H1 (cell line): Measurements from ENCODE around the gene QSER1. TPM values are rescaled to one million over a fixed set of nuclear protein-coding genes. Genes with fewer than 3 reads are reported as not detected.

ENCODE experiments used
- CTCF ChIA-PET: fragments of 300-600 bp; sonication (Branson Sonifier 250); formaldehyde crosslinking; loops from one replicate; lab custom pipeline; 2021; ENCODE audit not compliant: partially characterized antibody; lab: Charles Lee
- POLR2A ChIA-PET: fragments of 300-600 bp; sonication (Branson Sonifier 250); formaldehyde crosslinking; loops from one replicate; lab custom pipeline; 2021; ENCODE audit warnings: inconsistent platforms; ENCODE audit not compliant: partially characterized antibody; lab: Charles Lee
- DNase-seq, 2 experiments: peaks; one replicate each; pipeline versions ENCODE4 v3.0.0 to v3.0.0-alpha.2; 2010 to 2022; ENCODE audit warnings: low spot score in 2 of 2, low read depth in 1 of 2, mixed read lengths in 1 of 2
- FAIRE-seq: peaks from 2 replicates; lab custom pipeline; 2011; peaks lifted over from hg19 to GRCh38; lab: Jason Lieb, UNC
- H2AFZ ChIP-seq: 2 replicates; pipeline ENCODE4 v1.8.1; 2012; ENCODE audit warnings: low read length, inconsistent platforms
- H2AK5ac ChIP-seq: 2 replicates; pipeline ENCODE4 v1.6.1; 2013; ENCODE audit warnings: low read depth, low read length
- H2BK120ac ChIP-seq: replicated peaks from 2 replicates; pipeline ENCODE3; 2013; ENCODE audit warnings: low read depth, low read length, inconsistent platforms
- H2BK12ac ChIP-seq: 2 replicates; pipeline ENCODE4 v1.6.1; 2013; ENCODE audit warnings: low read depth, low read length
- H2BK15ac ChIP-seq: 2 replicates; pipeline ENCODE4 v1.6.1; 2013; ENCODE audit warnings: low read length
- H2BK20ac ChIP-seq: 2 replicates; pipeline ENCODE4 v1.6.1; 2013; ENCODE audit warnings: low read length
- H2BK5ac ChIP-seq: 2 replicates; pipeline ENCODE4 v1.6.1; 2013; ENCODE audit warnings: low read depth, low read length
- H3K14ac ChIP-seq: 2 replicates; pipeline ENCODE4 v1.6.1; 2013; ENCODE audit warnings: inconsistent platforms; ENCODE audit not compliant: insufficient read length
- H3K18ac ChIP-seq: 2 replicates; pipeline ENCODE4 v1.6.1; 2013; ENCODE audit warnings: low read length; ENCODE audit errors: extremely low read depth
- H3K23ac ChIP-seq: 2 replicates; pipeline ENCODE4 v1.6.1; 2013; ENCODE audit warnings: inconsistent platforms; ENCODE audit not compliant: insufficient read length
- H3K23me2 ChIP-seq: 2 replicates; pipeline ENCODE4 v1.6.1; 2013; ENCODE audit warnings: low read depth, low read length
- H3K27ac ChIP-seq: 2 replicates; pipeline ENCODE4 v1.6.1; 2011; ENCODE audit warnings: low read depth, low read length, inconsistent platforms
- H3K27me3 ChIP-seq, 4 experiments: replicated peaks in 1 of 4; 1 replicate in 1 of 4; 2 replicates in 3 of 4; pipeline versions ENCODE4 v1.6.1 to v1.8.1; 2011 to 2013; ENCODE audit warnings: low read length in 3 of 4, mild to moderate bottlenecking in 3 of 4, inconsistent platforms in 2 of 4, mixed read lengths in 2 of 4, moderate library complexity in 1 of 4; ENCODE audit not compliant: control insufficient read depth in 3 of 4, insufficient read depth in 3 of 4; ENCODE audit errors: extremely low read depth in 1 of 4
- H3K36me3 ChIP-seq, 4 experiments: 2 replicates each; pipeline versions ENCODE4 v1.6.1 to v1.8.1; 2011 to 2013; ENCODE audit warnings: mild to moderate bottlenecking in 4 of 4, low read length in 3 of 4, moderate library complexity in 2 of 4, control low read depth in 1 of 4, inconsistent platforms in 1 of 4; ENCODE audit not compliant: insufficient read depth in 4 of 4, control insufficient read depth in 2 of 4
- H3K4ac ChIP-seq: replicated peaks from 2 replicates; pipeline ENCODE3; 2013; ENCODE audit warnings: low read length, low read depth, mixed read lengths, inconsistent platforms; ENCODE audit not compliant: insufficient read length
- H3K4me1 ChIP-seq, 4 experiments: replicated peaks in 1 of 4; 1 replicate in 1 of 4; 2 replicates in 3 of 4; pipeline versions ENCODE4 v1.6.1 to v1.8.1; 2011 to 2013; ENCODE audit warnings: low read length in 3 of 4, inconsistent platforms in 2 of 4, mixed read lengths in 1 of 4; ENCODE audit not compliant: insufficient read depth in 4 of 4, control insufficient read depth in 3 of 4
- H3K4me2 ChIP-seq, 2 experiments: 2 replicates each; pipeline versions ENCODE4 v1.6.1 to v1.8.1; 2011 to 2013; ENCODE audit warnings: low read depth in 2 of 2, low read length in 2 of 2, control low read depth in 1 of 2, inconsistent platforms in 1 of 2, mild to moderate bottlenecking in 1 of 2; ENCODE audit not compliant: insufficient read depth in 1 of 2
- H3K4me3 ChIP-seq, 4 experiments: fragments of 200-600, 300-600 bp in 1 of 4; sonication (generic), shearing (Covaris generic), sonication (Bioruptor Twin) in 1 of 4; 2 replicates each; pipeline versions ENCODE4 v1.5.1 to v1.8.1; 2011 to 2016; ENCODE audit warnings: low read length in 4 of 4, low read depth in 3 of 4, control low read depth in 2 of 4, inconsistent platforms in 2 of 4, mild to moderate bottlenecking in 2 of 4, mixed read lengths in 1 of 4, moderate library complexity in 1 of 4; ENCODE audit not compliant: insufficient read depth in 2 of 4; ENCODE audit errors: extremely low read depth in 1 of 4
- H3K56ac ChIP-seq: replicated peaks from 2 replicates; pipeline ENCODE3; 2013; ENCODE audit warnings: low read depth, mild to moderate bottlenecking, mixed read lengths, low read length, inconsistent platforms; ENCODE audit not compliant: insufficient read length
- H3K79me1 ChIP-seq: 2 replicates; pipeline ENCODE4 v1.6.1; 2013; ENCODE audit warnings: low read depth, low read length, control low read depth
- H3K79me2 ChIP-seq, 2 experiments: 2 replicates each; pipeline versions ENCODE4 v1.6.1 to v1.8.1; 2012 to 2013; ENCODE audit warnings: low read length in 2 of 2, mild to moderate bottlenecking in 2 of 2, inconsistent platforms in 1 of 2; ENCODE audit not compliant: insufficient read depth in 2 of 2, control insufficient read depth in 1 of 2
- H3K9ac ChIP-seq, 4 experiments: replicated peaks in 1 of 4; 1 replicate in 1 of 4; 2 replicates in 3 of 4; pipeline versions ENCODE4 v1.6.1 to v1.8.1; 2011 to 2013; ENCODE audit warnings: low read depth in 3 of 4, low read length in 3 of 4, control low read depth in 2 of 4, mild to moderate bottlenecking in 2 of 4, moderate library complexity in 2 of 4, inconsistent platforms in 1 of 4; ENCODE audit errors: extremely low read depth in 1 of 4
- H3K9me3 ChIP-seq, 2 experiments: 2 replicates each; pipeline versions ENCODE4 v1.6.1 to v1.8.1; 2012 to 2013; ENCODE audit warnings: mild to moderate bottlenecking in 2 of 2, moderate library complexity in 2 of 2, control low read depth in 1 of 2, inconsistent platforms in 1 of 2, low read depth in 1 of 2, low read length in 1 of 2, mixed read lengths in 1 of 2; ENCODE audit not compliant: insufficient read depth in 2 of 2
- H4K20me1 ChIP-seq, 2 experiments: replicated peaks in 1 of 2; 2 replicates each; pipeline versions ENCODE3 to v1.8.1; 2011 to 2013; ENCODE audit warnings: inconsistent platforms in 2 of 2, low read length in 2 of 2, mild to moderate bottlenecking in 1 of 2; ENCODE audit not compliant: insufficient read depth in 2 of 2, control insufficient read depth in 1 of 2
- H4K5ac ChIP-seq: 2 replicates; pipeline ENCODE4 v1.6.1; 2013; ENCODE audit warnings: low read length, low read depth, mixed read lengths, inconsistent platforms; ENCODE audit not compliant: insufficient read length
- H4K8ac ChIP-seq: 2 replicates; pipeline ENCODE4 v1.8.0; 2013; ENCODE audit warnings: mild to moderate bottlenecking, moderate library complexity, low read length, inconsistent platforms; ENCODE audit not compliant: insufficient read depth; ENCODE audit errors: extremely low read depth
- H4K91ac ChIP-seq: replicated peaks from 2 replicates; pipeline ENCODE3; 2013; ENCODE audit warnings: low read length, mixed read lengths, inconsistent platforms; ENCODE audit not compliant: insufficient read length
- ASH2L ChIP-seq: fragments of 200-600, 300-600 bp; sonication (generic); IDR thresholded peaks from one replicate; pipeline ENCODE4 v1.7.1; 2017; ENCODE audit warnings: low read length
- CBX8 ChIP-seq: fragments of 300-800, 300-1000 bp; sonication (generic); IDR thresholded peaks from 2 replicates; pipeline ENCODE4 v1.7.1; 2016; ENCODE audit warnings: low read depth, low read length, borderline replicate concordance
- CHD2 ChIP-seq: IDR thresholded peaks from 2 replicates; pipeline ENCODE4 v1.6.1; 2012; ENCODE audit warnings: low read length, improper control_type of control experiment
- EZH2 ChIP-seq: fragments of 200-600 bp; sonication (generic); IDR thresholded peaks from 2 replicates; pipeline ENCODE4 v1.7.1; 2012; ENCODE audit warnings: low read depth, mild to moderate bottlenecking, moderate library complexity, low read length, inconsistent platforms; ENCODE audit not compliant: severe bottlenecking
- JUN ChIP-seq: IDR thresholded peaks from 2 replicates; pipeline ENCODE4 v1.6.1; 2011; ENCODE audit warnings: low read depth, mild to moderate bottlenecking, improper control_type of control experiment, low read length
- MAFK ChIP-seq: IDR thresholded peaks from 2 replicates; pipeline ENCODE4 v1.6.1; 2012; ENCODE audit warnings: low read depth, mild to moderate bottlenecking, improper control_type of control experiment, low read length
- NRF1 ChIP-seq: IDR thresholded peaks from 2 replicates; pipeline ENCODE4 v1.6.1; 2011; ENCODE audit warnings: mild to moderate bottlenecking, low read depth, low read length, improper control_type of control experiment
- RNF2 ChIP-seq: fragments of 200-900, 300-1000 bp; sonication (generic); IDR thresholded peaks from 2 replicates; pipeline ENCODE4 v1.7.1; 2016; ENCODE audit warnings: borderline replicate concordance, low read depth, mild to moderate bottlenecking, antibody characterized with exemption, low read length; ENCODE audit not compliant: poor library complexity, severe bottlenecking; ENCODE audit errors: missing control alignments
- SAP30 ChIP-seq: fragments of 300-600 bp; sonication (generic); IDR thresholded peaks from 2 replicates; pipeline ENCODE4 v1.7.1; 2012; ENCODE audit warnings: low read length, moderate library complexity, mild to moderate bottlenecking, inconsistent platforms; ENCODE audit not compliant: insufficient read depth, insufficient replicate concordance
- SIRT6 ChIP-seq: IDR thresholded peaks from one replicate; pipeline ENCODE4 v1.7.1; 2012; ENCODE audit warnings: low read length, inconsistent platforms
- SIX5 ChIP-seq: IDR thresholded peaks from 2 replicates; pipeline ENCODE4 v1.6.1; 2011; ENCODE audit warnings: mild to moderate bottlenecking, low read depth, low read length
- SP2 ChIP-seq: IDR thresholded peaks from 2 replicates; pipeline ENCODE4 v1.6.1; 2012; ENCODE audit warnings: mild to moderate bottlenecking, low read length, inconsistent platforms
- SUZ12 ChIP-seq: fragments of 200-600 bp; sonication (generic); IDR thresholded peaks from 2 replicates; pipeline ENCODE4 v1.6.1; 2012; ENCODE audit warnings: mild to moderate bottlenecking, inconsistent platforms, low read length, moderate library complexity, mixed read lengths
- TEAD4 ChIP-seq: IDR thresholded peaks from 2 replicates; pipeline ENCODE4 v1.6.1; 2012; ENCODE audit warnings: low read depth, low read length, inconsistent platforms, mixed read lengths
- ZNF274 ChIP-seq: IDR thresholded peaks from 2 replicates; pipeline ENCODE4 v1.7.0; 2012; ENCODE audit warnings: low read length, borderline replicate concordance; ENCODE audit errors: extremely low read depth
- WGBS, 2 experiments: shearing (Covaris generic) in 1 of 2; methylation state at CpG; one replicate each; pipeline versions ENCODE4 v1.1.6 to v1.1.7; 2013 to 2015; ENCODE audit warnings: low lambda C conversion rate in 2 of 2, mixed read lengths in 2 of 2, inconsistent platforms in 1 of 2, low coverage in 1 of 2, missing lambda C conversion rate in 1 of 2; ENCODE audit not compliant: insufficient replicate concordance in 2 of 2, insufficient coverage in 1 of 2, insufficient read length in 1 of 2; ENCODE audit errors: extremely low coverage in 1 of 2, missing lambda C conversion rate in 1 of 2; 5-methylcytosine and 5-hydroxymethylcytosine counted together
- polyA plus RNA-seq, 7 experiments: library from polyadenylated mRNA; depleted of rRNA in 3 of 7; stranded (reverse) in 5 of 7; unstranded in 2 of 7; fragments of >200 nt in 5 of 7; fragments of 200-250 nt in 2 of 7; gene quantifications; 1 replicate in 5 of 7; 2 replicates in 1 of 7; 4 replicates in 1 of 7; pipeline versions ENCODE4 v1.2.1 to v1.2.3, GENCODE V29; 2011 to 2013; ENCODE audit warnings: missing spikeins in 2 of 7, mixed read lengths in 2 of 7
- total RNA-seq: library from RNA; stranded (reverse); fragmentation: NEBNext Ultra II Directional; extraction: Animal tissue kit (Norgen Biotek cat#: 25700); gene quantifications from 2 replicates; pipeline ENCODE4 v1.2.1, GENCODE V29; 2021

QSER1 gene
- total and polyA plus RNA-seq, 2 of the 8 experiments (the other 6 are each of a cell fraction or from before 2014, with no cell fraction given), result 29.3 to 117 TPM

- POLR2A ChIA-PET, result no interaction called here
- no peaks in the 10 kb centered on the region for H3K23me2 ChIP-seq
- H3K27me3 ChIP-seq, result no peaks in the 10 kb centered on the region
- no peaks in the 10 kb centered on the region for H3K79me1 ChIP-seq
- no peak overlapping the region for H3K27ac ChIP-seq
- H2BK20ac ChIP-seq, result no peak overlapping the region
- no peak overlapping the region for H4K5ac ChIP-seq
- TF ChIP-seq MAFK (no peak), SIX5 (no peak), SP2 (no peak), SAP30 (no peak), TEAD4 (no peak), RNF2 (no peak), CBX8 (no peak), NRF1 (no peak), JUN (no peak), SIRT6 (no peak), ASH2L (no peak), CHD2 (no peak), EZH2 (no peak), SUZ12 (no peak), ZNF274 (no peak)
- H3K4me2 ChIP-seq, result no peak overlapping the region
- no peaks in the 10 kb centered on the region for H3K36me3 ChIP-seq
- no peak overlapping the region for H3K9ac ChIP-seq
- WGBS, 2 experiments, result 93% methylated on average over 2 of the region's 2 CpGs; no CpG with 5 or more reads in 1 of the 2 experiments
- DNase-seq (no peak), FAIRE-seq (no peak)
- H3K56ac ChIP-seq, result no peak overlapping the region
- H2AK5ac ChIP-seq, result no peak overlapping the region
- no peak overlapping the region for H3K18ac ChIP-seq
- H2BK120ac ChIP-seq, result no peak overlapping the region
- H3K4me3 ChIP-seq, result no peak overlapping the region
- H2BK5ac ChIP-seq, result no peak overlapping the region
- H2AFZ ChIP-seq, result no peak overlapping the region
- no peaks in the 10 kb centered on the region for H3K4me1 ChIP-seq
- no peaks in the 10 kb centered on the region for H3K9me3 ChIP-seq
- no peak overlapping the region for H3K23ac ChIP-seq
- H2BK15ac ChIP-seq, result no peak overlapping the region
- CTCF ChIA-PET, result no interaction called here
- H3K14ac ChIP-seq, result no peak overlapping the region
- no peak overlapping the region for H4K91ac ChIP-seq
- H3K4ac ChIP-seq, result no peak overlapping the region
- no peak overlapping the region for H4K8ac ChIP-seq
- H4K20me1 ChIP-seq, result no peaks in the 10 kb centered on the region
- H2BK12ac ChIP-seq, result no peak overlapping the region
- H3K79me2 ChIP-seq, result no peaks in the 10 kb centered on the region
These were observed 37.0 kb upstream of the QSER1 start for GRCh38 chr11:32855601-32856000.
